ENCODE data around the gene ZMYND11. TPM values are rescaled to one million over a fixed set of nuclear protein-coding genes. Genes with fewer than 3 reads are reported as not detected.

Gene ZMYND11
- total RNA-seq, 3 donors from 2014 or later (not counting 1 experiment from before 2014, with no cell fraction given) = 50.6 to 63.9 (median 52.6) TPM

GRCh38 chr10:293636-294035 is 158.4 kb downstream of the ZMYND11 start:
- no peak for DNase-seq
- Histone ChIP-seq H3K27me3 (ENCODE audit: control insufficient read depth, insufficient read depth, low read length) (no peaks in the 10 kb centered on the region), H3K4me3 (ENCODE audit: low read length) (no peak overlapping the region), H3K36me3 (ENCODE audit: control insufficient read depth, insufficient read depth, low read length) (no peaks in the 10 kb centered on the region), H3K4me1 (ENCODE audit: control insufficient read depth, insufficient read depth, low read length) (peaks cover 3% of the 10 kb centered on the region), H3K9me3 (ENCODE audit: control insufficient read depth, insufficient read depth, low read length) (no peaks in the 10 kb centered on the region), H3K27ac (ENCODE audit: low read length) (no peak overlapping the region)
- Mint-ChIP-seq H3K27ac (no peak overlapping the region), H3K27me3 (ENCODE audit: low read depth in 2 of 2) (peaks cover 8 to 20% of the 10 kb centered on the region in 2 donors), H3K9me3 (no peaks in the 10 kb centered on the region), H3K4me1 (peaks cover 15 to 19% of the 10 kb centered on the region in 2 donors), H3K4me3 (no peak overlapping the region), H3K36me3 (no peaks in the 10 kb centered on the region)
- no peak for TF ChIP-seq CTCF (IDR thresholded peaks at IDR 0.05)
- 66% methylated on average over 4 of the region's 4 CpGs for WGBS (ENCODE audit: insufficient coverage)
- intact Hi-C loops (cut with micrococcal nuclease) = no loop called here
- no peak for ATAC-seq

- Histone ChIP-seq H3K36me3 (ENCODE audit: control insufficient read depth, insufficient read depth, low read length) (no peaks in the 10 kb centered on the region), H3K4me3 (ENCODE audit: low read length) (no peak overlapping the region), H3K9me3 (ENCODE audit: control insufficient read depth, insufficient read depth, low read length) (no peaks in the 10 kb centered on the region), H3K27ac (ENCODE audit: low read length) (no peak overlapping the region), H3K4me1 (ENCODE audit: control insufficient read depth, insufficient read depth, low read length) (peaks cover 3% of the 10 kb centered on the region), H3K27me3 (ENCODE audit: control insufficient read depth, insufficient read depth, low read length) (no peaks in the 10 kb centered on the region)
- 69% methylated on average over 3 of the region's 6 CpGs for WGBS (ENCODE audit: insufficient coverage)
- Mint-ChIP-seq H3K36me3 (no peaks in the 10 kb centered on the region), H3K4me1 (peaks cover 14 to 17% of the 10 kb centered on the region in 2 donors), H3K27ac (no peak overlapping the region), H3K9me3 (no peaks in the 10 kb centered on the region), H3K27me3 (ENCODE audit: low read depth in 2 of 2) (peaks cover 7 to 15% of the 10 kb centered on the region in 2 donors), H3K4me3 (no peak overlapping the region)
- ATAC-seq (no peak), DNase-seq (no peak)
- TF ChIP-seq CTCF (IDR thresholded peaks at IDR 0.05) = no peak
- intact Hi-C loops (cut with micrococcal nuclease) = no loop called here
These were observed 162.3 kb downstream of the ZMYND11 start for GRCh38 chr10:297567-297966.

GRCh38 chr10:298033-298432 is 162.8 kb downstream of the ZMYND11 start:
- intact Hi-C loops (cut with micrococcal nuclease) = no loop called here
- H3K9me3 ChIP-seq (ENCODE audit: control insufficient read depth, insufficient read depth, low read length) = no peaks in the 10 kb centered on the region
- TF ChIP-seq CTCF (IDR thresholded peaks at IDR 0.05) = no peak
- Mint-ChIP-seq H3K4me3 (no peak overlapping the region), H3K27ac (no peak overlapping the region), H3K4me1 (peaks cover 10 to 12% of the 10 kb centered on the region in 2 donors), H3K9me3 (no peaks in the 10 kb centered on the region), H3K36me3 (no peaks in the 10 kb centered on the region), H3K27me3 (ENCODE audit: low read depth in 2 of 2) (peaks cover 5 to 11% of the 10 kb centered on the region in 2 donors)
- WGBS (ENCODE audit: insufficient coverage) = 90% methylated on average over 9 of the region's 9 CpGs
- no peaks in the 10 kb centered on the region for H3K27me3 ChIP-seq (ENCODE audit: control insufficient read depth, insufficient read depth, low read length)
- H3K27ac ChIP-seq (ENCODE audit: low read length) = no peak overlapping the region
- no peaks in the 10 kb centered on the region for H3K36me3 ChIP-seq (ENCODE audit: control insufficient read depth, insufficient read depth, low read length)
- no peak for ATAC-seq
- no peak overlapping the region for H3K4me3 ChIP-seq (ENCODE audit: low read length)
- H3K4me1 ChIP-seq (ENCODE audit: control insufficient read depth, insufficient read depth, low read length) = peaks cover 3% of the 10 kb centered on the region
- no peak for DNase-seq

GRCh38 chr10:299512-299911 is 164.3 kb downstream of the ZMYND11 start:
- Mint-ChIP-seq H3K9me3 (no peaks in the 10 kb centered on the region), H3K27ac (no peak overlapping the region), H3K4me3 (no peak overlapping the region), H3K36me3 (no peaks in the 10 kb centered on the region), H3K27me3 (ENCODE audit: low read depth in 2 of 2) (peaks cover 0 to 2% of the 10 kb centered on the region in 2 donors), H3K4me1 (no peaks in the 10 kb centered on the region)
- Histone ChIP-seq H3K4me1 (ENCODE audit: control insufficient read depth, insufficient read depth, low read length) (no peaks in the 10 kb centered on the region), H3K27ac (ENCODE audit: low read length) (no peak overlapping the region), H3K9me3 (ENCODE audit: control insufficient read depth, insufficient read depth, low read length) (no peaks in the 10 kb centered on the region), H3K27me3 (ENCODE audit: control insufficient read depth, insufficient read depth, low read length) (no peaks in the 10 kb centered on the region), H3K4me3 (ENCODE audit: low read length) (no peak overlapping the region), H3K36me3 (ENCODE audit: control insufficient read depth, insufficient read depth, low read length) (no peaks in the 10 kb centered on the region)
- intact Hi-C loops (cut with micrococcal nuclease) = no loop called here
- ATAC-seq (no peak), DNase-seq (no peak)
- 100% methylated on average over 2 of the region's 2 CpGs for WGBS (ENCODE audit: insufficient coverage)
- TF ChIP-seq CTCF (IDR thresholded peaks at IDR 0.05) = no peak
